Tibial artery (tissue), 4 donors: ENCODE results near the gene AFP.

Source experiments
- DNase-seq, 2 donors: peaks; one replicate each; pipeline ENCODE4 v3.0.0-alpha.2; 2019
- H3K27ac ChIP-seq, 2 donors: fragments of 200-600 bp; sonication (generic) in 1 of 2; 1 replicate in 1 of 2; 2 replicates in 1 of 2; pipeline ENCODE4 v1.5.1; 2018 to 2019; ENCODE audit warnings: mild to moderate bottlenecking in 1 of 2
- H3K27me3 ChIP-seq, 2 donors: fragments of 200-600 bp; sonication (generic) in 1 of 2; one replicate each; pipeline versions ENCODE4 v1.5.1 to v1.6.0; 2016 to 2019
- H3K36me3 ChIP-seq, 3 donors: fragments of 200-600 bp; sonication (generic) in 2 of 3; one replicate each; pipeline ENCODE4 v1.5.1; 2016 to 2019; ENCODE audit warnings: mild to moderate bottlenecking in 2 of 3
- H3K4me1 ChIP-seq, 4 donors: fragments of 200-600 bp; sonication (generic) in 2 of 4; 1 replicate in 3 of 4; 2 replicates in 1 of 4; pipeline ENCODE4 v1.5.1; 2016 to 2019
- H3K4me3 ChIP-seq, 2 donors: fragments of 200-600 bp; sonication (generic) in 1 of 2; 1 replicate in 1 of 2; 2 replicates in 1 of 2; pipeline ENCODE4 v1.5.1; 2018 to 2019; ENCODE audit warnings: mild to moderate bottlenecking in 2 of 2
- H3K9me3 ChIP-seq, 3 donors: fragments of 200-600 bp; sonication (generic) in 1 of 3; one replicate each; pipeline ENCODE4 v1.5.1; 2016 to 2019
- CTCF ChIP-seq, 2 experiments: fragments of 200-600 bp in 1 of 2; fragments of 450-650 bp in 1 of 2; IDR thresholded peaks; one replicate each; pipeline ENCODE4 v1.5.1; 2017 to 2019; ENCODE audit warnings: antibody characterized with exemption in 2 of 2, mild to moderate bottlenecking in 1 of 2, moderate library complexity in 1 of 2
- intact Hi-C: fragments of 100-400 bp; cut with DNase I; formaldehyde crosslinking; loops from one replicate; pipeline ENCODE4 v1.15.0; 2023; ENCODE audit warnings: low total_unique reads

Gene AFP

GRCh38 chr4:73415807-73416238, 20.2 kb upstream of the AFP start:
- TF ChIP-seq CTCF (IDR thresholded peaks at IDR 0.05) = no peak
- intact Hi-C loops = no loop called here
- Histone ChIP-seq H3K4me1 (no peaks in the 10 kb centered on the region), H3K9me3 (no peaks in the 10 kb centered on the region), H3K27ac (no peak overlapping the region), H3K36me3 (no peaks in the 10 kb centered on the region), H3K27me3 (no peaks in the 10 kb centered on the region), H3K4me3 (no peak overlapping the region)
- no peak for DNase-seq

GRCh38 chr4:73416423-73417087, 19.5 kb upstream of the AFP start:
- no peak for TF ChIP-seq CTCF (IDR thresholded peaks at IDR 0.05)
- H3K36me3 ChIP-seq = no peaks in the 10 kb centered on the region
- intact Hi-C loops = no loop called here
- DNase-seq = no peak
- no peak overlapping the region for H3K4me3 ChIP-seq
- H3K4me1 ChIP-seq = no peaks in the 10 kb centered on the region
- H3K27me3 ChIP-seq = no peaks in the 10 kb centered on the region
- H3K27ac ChIP-seq = no peak overlapping the region
- no peaks in the 10 kb centered on the region for H3K9me3 ChIP-seq

- TF ChIP-seq CTCF (IDR thresholded peaks at IDR 0.05) = no peak
- Histone ChIP-seq H3K4me1 (no peaks in the 10 kb centered on the region), H3K9me3 (no peaks in the 10 kb centered on the region), H3K27ac (no peak overlapping the region), H3K27me3 (no peaks in the 10 kb centered on the region), H3K4me3 (no peak overlapping the region), H3K36me3 (no peaks in the 10 kb centered on the region)
- DNase-seq = no peak
- intact Hi-C loops = no loop called here
Observed at GRCh38 chr4:73417342-73417741, 18.7 kb upstream of the AFP start.

GRCh38 chr4:73417973-73418372, 18.0 kb upstream of the AFP start:
- intact Hi-C loops = no loop called here
- no peak for DNase-seq
- TF ChIP-seq CTCF (IDR thresholded peaks at IDR 0.05) = no peak
- Histone ChIP-seq H3K36me3 (no peaks in the 10 kb centered on the region), H3K4me3 (no peak overlapping the region), H3K27me3 (no peaks in the 10 kb centered on the region), H3K4me1 (no peaks in the 10 kb centered on the region), H3K9me3 (no peaks in the 10 kb centered on the region), H3K27ac (no peak overlapping the region)

GRCh38 chr4:73418677-73419076, 17.3 kb upstream of the AFP start:
- Histone ChIP-seq H3K4me1 (no peaks in the 10 kb centered on the region), H3K27me3 (no peaks in the 10 kb centered on the region), H3K36me3 (no peaks in the 10 kb centered on the region), H3K27ac (no peak overlapping the region), H3K4me3 (no peak overlapping the region), H3K9me3 (no peaks in the 10 kb centered on the region)
- intact Hi-C loops = no loop called here
- DNase-seq = no peak
- TF ChIP-seq CTCF (IDR thresholded peaks at IDR 0.05) = no peak
